Muscle of back (tissue), 11 donors: ENCODE results near the gene TIAM2. TPM values are rescaled to one million over a fixed set of nuclear protein-coding genes. Genes with fewer than 3 reads are reported as not detected.
A peak's percentile ranks its signal among the peaks of the same experiment; 100 is the strongest.
"Not testable (repeated sequence)": the region's sequence is repeated elsewhere in the genome, so short reads cannot be mapped to it uniquely, and the experiment has no call there.

ENCODE experiments used
- DNase-seq, 3 donors: peaks; one replicate each; pipeline versions ENCODE4 v3.0.0 to v3.0.0-alpha.2; 2013
- polyA plus RNA-seq, 10 donors: library from polyadenylated mRNA; unstranded; fragments of 120-200 nt; gene quantifications; one replicate each; pipeline ENCODE4 v1.2.1, GENCODE V29; 2013; ENCODE audit not compliant: insufficient read length in 10 of 10

TIAM2 gene
- polyA plus RNA-seq, 10 donors = 12.7 to 18.9 (median 15.4) TPM

- no peak for DNase-seq
Measured at GRCh38 chr6:155158030-155158843, 163.1 kb downstream of the TIAM2 start.

DNA sequence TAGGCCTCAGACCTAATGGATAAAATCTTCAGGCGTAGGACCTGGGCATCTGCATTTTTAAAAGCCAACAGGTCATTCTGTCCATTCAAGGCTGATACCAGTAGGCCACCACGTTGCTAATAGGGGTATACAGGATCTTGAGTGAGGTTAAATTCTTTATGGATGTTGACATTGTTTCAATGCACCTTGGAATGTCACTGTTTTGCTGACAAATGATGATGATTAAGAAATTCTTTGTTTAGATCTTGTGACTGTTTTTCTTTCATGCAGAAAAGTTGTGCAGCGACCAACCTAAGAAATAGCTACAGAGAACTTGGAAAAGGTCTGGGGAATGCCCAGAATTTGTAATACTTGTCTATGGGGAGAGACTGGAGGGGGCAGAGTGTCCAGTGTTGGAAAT lies 167.6 kb downstream of the TIAM2 start:
- no peak for DNase-seq

- DNase-seq = no peak
Measured at GRCh38 chr6:155163601-155164000, 168.5 kb downstream of the TIAM2 start.

DNA sequence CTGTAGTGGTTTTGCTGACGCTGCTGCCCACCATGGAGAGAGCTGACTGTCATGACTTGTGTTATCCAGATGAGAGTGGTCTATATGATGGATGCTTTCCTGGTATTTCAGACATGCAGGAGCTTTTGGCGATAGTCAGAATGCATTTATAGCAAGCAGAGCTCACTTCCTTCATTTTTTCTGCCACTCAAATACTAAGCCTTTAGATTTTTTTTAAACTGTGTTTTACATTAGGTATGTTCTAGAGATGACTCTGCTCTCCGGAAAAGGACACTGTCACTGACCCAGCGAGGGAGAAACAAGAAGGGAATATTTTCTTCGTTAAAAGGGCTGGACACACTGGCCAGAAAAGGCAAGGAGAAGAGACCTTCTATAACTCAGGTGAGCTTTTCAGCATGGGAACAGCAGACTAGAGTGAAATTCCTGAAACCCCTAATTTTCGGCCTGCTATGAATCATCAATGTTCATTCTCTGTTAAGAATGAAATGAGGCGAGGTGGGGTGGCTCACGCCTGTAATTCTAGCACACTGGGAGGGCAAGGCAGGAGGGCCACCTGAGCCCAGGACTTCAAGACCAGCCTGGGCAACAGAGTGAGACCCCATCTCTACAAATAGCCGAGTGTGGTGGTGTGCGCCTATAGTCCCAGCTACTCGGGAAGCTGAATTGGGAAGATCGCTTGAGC lies 170.1 kb downstream of the TIAM2 start:
- DNase-seq = no peak

DNA sequence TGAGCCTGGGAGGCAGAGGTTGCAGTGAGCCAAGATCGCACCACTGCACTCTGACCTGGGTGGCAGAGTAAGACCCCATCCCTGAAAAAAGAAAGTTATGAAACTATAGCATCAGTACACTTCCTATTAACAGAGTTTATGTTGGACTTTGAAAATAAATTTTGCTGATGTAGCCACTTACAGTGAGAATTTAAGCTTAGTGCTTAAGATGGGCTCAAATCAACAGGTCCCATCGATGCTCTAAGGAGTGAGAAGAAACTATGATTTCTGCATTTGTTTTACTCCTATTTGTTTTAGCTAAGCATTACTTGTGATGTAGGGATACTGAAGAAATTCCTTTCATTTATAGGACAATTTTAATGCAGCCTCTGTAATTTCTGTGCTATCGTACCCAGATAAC lies 175.4 kb downstream of the TIAM2 start:
- no peak for DNase-seq

- DNase-seq = peak; percentile 59 to 91 (median 66)
Measured at GRCh38 chr6:155171109-155171746, 176.1 kb downstream of the TIAM2 start.

- DNase-seq = peak in 2 of 3 donors; percentile 62 to 82
Measured at GRCh38 chr6:155171747-155172449, 176.8 kb downstream of the TIAM2 start.

DNA sequence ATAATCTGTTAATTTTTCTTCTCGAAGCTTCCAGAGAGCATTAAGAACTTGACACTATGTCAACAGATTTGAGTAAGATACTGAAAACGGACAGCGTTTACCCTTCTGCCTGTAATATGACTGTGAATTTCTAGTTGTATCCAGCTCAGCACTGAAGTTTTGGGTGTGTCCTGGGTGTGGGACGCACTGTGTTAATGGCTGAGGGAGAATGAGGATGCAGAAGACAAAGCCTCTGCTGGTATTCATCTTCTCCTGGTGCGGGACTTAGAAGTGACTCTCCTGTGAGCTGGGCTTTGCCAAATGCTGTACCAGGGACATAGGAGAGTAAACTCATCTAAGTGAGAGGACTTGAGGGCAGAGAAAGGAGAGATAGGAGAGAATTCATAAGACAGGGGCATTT lies 178.4 kb downstream of the TIAM2 start:
- no peak for DNase-seq

GRCh38 chr6:155174576-155175211 lies 179.6 kb downstream of the TIAM2 start:
- DNase-seq = peak; percentile 71 to 84 (median 76)

GRCh38 chr6:155177363-155177961 lies 182.3 kb downstream of the TIAM2 start:
- DNase-seq = peak; percentile 64 to 78 (median 66)

DNA sequence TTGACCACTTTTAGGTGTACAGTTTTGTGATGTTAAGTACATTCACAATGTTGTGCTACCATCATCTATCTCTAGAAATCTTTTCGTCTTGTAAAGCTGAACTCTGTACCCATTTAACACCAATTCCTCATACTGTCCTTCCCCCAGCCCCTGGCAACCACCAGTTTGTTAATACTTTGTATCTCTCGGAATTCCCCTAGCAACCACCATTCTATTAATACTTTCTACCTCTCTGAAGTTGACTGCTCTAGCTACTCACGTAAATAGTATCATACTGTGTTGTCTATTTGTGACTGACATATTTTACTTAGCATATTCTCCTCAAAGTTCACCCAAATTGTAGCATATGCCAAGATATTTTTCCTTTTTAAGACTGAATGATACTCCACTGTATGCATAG lies 186.4 kb downstream of the TIAM2 start:
- DNase-seq = no peak

DNA sequence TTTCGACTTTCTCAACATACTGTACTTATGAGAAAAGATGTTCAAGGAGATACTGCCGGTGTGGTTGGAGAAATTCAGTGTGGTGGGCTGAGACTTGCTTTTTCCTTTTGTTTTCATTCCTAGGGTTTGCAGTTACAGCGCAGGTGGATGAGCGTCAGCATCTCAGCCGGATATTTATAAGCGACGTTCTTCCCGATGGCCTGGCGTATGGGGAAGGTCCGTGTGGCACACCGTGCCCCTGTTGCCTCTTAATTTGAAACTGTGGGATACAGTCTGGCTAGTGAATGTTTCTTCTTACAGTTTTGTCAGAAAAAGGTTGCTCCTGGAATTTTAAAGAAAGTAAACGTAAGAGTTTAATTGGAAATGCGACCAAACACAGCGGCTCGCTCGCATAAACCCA lies 187.0 kb downstream of the TIAM2 start:
- no peak for DNase-seq

DNA sequence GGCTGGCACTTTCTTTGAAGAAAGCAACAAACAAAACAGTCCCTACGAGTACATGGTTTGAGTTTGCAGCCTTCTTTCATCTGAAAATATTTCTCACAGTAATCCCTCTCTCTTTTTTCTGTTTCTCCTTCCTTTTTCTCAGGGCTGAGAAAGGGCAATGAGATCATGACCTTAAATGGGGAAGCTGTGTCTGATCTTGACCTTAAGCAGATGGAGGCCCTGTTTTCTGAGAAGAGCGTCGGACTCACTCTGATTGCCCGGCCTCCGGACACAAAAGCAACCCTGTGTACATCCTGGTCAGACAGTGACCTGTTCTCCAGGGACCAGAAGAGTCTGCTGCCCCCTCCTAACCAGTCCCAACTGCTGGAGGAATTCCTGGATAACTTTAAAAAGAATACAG lies 188.0 kb downstream of the TIAM2 start:
- no peak for DNase-seq

DNA sequence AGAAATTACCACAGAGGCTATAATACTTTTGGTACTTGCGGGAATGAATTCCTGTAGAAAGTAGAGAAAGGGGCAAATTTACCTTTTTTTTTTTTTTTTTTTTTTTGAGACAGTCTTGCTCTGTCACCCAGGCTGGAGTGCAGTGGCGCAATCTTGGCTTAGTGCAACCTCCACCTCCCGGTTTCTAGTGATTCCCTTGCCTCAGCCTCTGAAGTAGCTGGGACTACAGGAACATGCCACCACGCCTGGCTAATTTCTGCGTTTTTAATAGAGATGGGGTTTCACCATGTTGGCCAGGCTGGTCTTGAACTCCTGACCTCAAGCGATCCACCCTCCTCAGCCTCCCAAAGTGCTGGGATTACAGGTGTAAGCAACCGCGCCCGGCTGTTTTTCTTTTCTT lies 189.9 kb downstream of the TIAM2 start:
- DNase-seq = not testable (repeated sequence)

DNA sequence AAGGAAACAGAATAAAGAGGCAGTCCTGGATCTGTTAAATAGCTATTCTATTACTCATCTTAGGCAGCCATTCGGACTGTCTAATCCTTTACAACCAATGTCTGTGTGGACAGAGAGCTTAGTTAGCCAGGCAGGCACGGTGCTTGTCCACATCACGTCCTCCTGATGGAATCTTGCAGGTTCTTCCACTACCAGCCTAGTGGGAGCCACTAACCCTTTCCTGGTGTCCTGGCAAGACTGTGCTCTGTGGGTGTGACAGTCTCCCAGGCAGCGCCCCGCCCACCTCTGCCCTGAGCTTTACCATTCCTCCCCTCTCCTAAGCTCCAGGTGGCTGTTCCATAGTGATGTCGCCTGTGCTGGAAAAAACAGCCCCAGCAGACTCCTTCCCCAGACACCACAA lies 190.4 kb downstream of the TIAM2 start:
- no peak for DNase-seq

- no peak for DNase-seq
Measured at GRCh38 chr6:155186052-155186658, 191.0 kb downstream of the TIAM2 start.

- no peak for DNase-seq
Measured at GRCh38 chr6:155187106-155187505, 192.0 kb downstream of the TIAM2 start.

DNA sequence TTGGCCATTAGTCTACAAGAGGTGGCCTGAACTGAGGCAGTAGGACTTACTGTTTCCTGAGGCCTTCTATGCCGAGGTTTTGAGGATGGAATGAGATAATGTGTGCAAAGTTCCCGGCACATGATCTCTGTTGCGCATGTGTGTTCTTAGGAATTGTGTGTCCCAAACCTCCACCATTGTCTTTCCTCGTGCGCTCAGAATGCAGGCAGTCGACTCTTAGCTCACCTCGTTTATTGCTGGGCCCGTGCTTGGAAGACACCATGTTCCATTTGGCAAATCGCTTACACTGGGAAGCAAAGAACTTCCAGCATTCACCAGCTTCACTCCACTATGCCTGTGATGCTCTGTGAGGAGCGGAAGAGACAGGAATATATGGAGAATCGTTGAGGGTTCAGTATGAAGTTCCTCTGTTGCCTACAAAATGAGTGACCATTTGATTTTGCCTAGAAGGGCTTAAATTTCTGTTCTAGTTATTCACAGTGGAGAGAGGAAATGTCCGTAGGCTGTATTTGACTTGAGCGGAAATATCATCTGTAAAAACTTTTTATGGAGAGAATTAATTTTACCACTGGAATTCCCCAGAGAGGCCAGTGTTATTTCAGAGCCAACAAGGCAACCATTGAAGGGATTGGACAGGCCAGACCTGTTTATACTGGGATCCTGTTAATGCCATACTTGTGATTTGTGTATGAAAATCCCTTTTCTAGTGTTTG lies 193.0 kb downstream of the TIAM2 start:
- DNase-seq = peak in 2 of 3 donors; percentile 18 to 42

GRCh38 chr6:155188707-155189496 lies 193.8 kb downstream of the TIAM2 start:
- DNase-seq = peak; percentile 38 to 92 (median 78)
